ENCODE results near the gene SAMD1.

Gene SAMD1

GRCh38 chr19:14090509-14091080, at the start of gene SAMD1:
Gene SAMD1 (minus strand): TSS chr19:14090751.
- TF ChIP-seq, protein P1, sequence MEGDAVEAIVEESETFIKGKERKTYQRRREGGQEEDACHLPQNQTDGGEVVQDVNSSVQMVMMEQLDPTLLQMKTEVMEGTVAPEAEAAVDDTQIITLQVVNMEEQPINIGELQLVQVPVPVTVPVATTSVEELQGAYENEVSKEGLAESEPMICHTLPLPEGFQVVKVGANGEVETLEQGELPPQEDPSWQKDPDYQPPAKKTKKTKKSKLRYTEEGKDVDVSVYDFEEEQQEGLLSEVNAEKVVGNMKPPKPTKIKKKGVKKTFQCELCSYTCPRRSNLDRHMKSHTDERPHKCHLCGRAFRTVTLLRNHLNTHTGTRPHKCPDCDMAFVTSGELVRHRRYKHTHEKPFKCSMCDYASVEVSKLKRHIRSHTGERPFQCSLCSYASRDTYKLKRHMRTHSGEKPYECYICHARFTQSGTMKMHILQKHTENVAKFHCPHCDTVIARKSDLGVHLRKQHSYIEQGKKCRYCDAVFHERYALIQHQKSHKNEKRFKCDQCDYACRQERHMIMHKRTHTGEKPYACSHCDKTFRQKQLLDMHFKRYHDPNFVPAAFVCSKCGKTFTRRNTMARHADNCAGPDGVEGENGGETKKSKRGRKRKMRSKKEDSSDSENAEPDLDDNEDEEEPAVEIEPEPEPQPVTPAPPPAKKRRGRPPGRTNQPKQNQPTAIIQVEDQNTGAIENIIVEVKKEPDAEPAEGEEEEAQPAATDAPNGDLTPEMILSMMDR (IDR thresholded peaks at IDR 0.05; ENCODE audit: extremely low read depth, missing control alignments), result no peak

DNA sequence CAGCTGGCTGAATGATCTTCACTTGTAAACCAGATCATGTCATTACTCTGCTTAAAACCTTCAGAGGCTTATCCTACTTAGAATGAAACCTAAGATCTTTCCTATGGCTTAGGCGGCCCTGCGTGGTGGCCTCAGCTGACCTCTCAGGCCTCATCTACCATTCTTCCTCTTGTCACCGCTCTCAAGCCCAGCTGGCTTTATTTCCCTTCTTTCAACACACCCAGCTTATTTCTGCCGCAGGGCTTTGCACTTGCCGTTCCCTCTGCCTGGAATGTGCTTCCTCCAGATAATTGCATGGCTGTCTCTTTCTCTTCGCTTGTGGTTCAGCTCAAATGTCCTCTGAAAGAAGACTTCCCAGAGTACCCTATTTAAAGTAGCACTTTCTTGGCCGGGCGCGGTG, 49.4 kb upstream of the SAMD1 start:
- no peak for DNase-seq (ENCODE audit: low spot score)
- TF ChIP-seq, protein P1 (IDR thresholded peaks at IDR 0.05; ENCODE audit: extremely low read depth, missing control alignments), result no peak

More at GRCh38 chr19:14090509-14091080, at the start of gene SAMD1:
- peak; percentile 96 for DNase-seq (ENCODE audit: low spot score)

DNA sequence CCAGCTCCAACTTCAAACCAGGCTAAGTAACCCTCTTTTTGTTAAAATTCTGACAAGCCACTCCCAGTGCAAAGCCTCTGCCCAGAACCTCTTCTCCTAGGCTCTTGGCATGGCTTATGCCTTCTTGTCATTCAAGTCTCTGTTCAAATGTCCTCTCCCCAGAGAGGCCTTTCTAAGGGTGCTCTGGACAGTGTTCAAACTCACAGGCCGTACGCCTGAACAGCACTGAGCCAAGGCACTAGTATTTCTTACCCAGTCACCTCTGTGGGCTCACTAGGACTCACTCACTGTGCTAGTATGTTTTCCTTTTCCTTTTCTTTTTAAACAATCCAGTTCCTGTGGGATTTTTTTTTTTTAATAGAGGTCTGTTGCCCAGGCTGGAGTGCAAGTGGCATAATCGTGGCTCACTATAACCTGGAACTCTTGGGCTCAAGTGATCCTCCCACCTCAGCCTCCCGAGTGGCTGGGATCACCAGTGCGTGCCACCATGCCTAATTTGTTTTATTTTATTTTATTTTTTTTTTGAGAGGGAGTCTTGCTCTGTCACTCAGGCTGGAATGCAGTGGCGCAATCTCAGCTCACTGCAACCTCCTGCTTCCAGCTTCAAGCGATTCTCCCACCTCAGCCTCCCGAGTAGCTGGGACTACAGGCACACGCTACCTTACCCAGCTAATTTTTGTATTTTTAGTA, 48.2 kb upstream of the SAMD1 start:
- DNase-seq (ENCODE audit: low spot score), result no peak
- TF ChIP-seq, protein P1 (IDR thresholded peaks at IDR 0.05; ENCODE audit: extremely low read depth, missing control alignments), result no peak

GRCh38 chr19:14136509-14137281, 46.1 kb upstream of the SAMD1 start, which contains the start of gene ASF1B:
Gene ASF1B (minus strand): TSS chr19:14136589. CDS start chr19:14136456, 133 bp downstream.
- TF ChIP-seq, protein P1 (IDR thresholded peaks at IDR 0.05; ENCODE audit: extremely low read depth, missing control alignments), result peak; percentile 80

DNA sequence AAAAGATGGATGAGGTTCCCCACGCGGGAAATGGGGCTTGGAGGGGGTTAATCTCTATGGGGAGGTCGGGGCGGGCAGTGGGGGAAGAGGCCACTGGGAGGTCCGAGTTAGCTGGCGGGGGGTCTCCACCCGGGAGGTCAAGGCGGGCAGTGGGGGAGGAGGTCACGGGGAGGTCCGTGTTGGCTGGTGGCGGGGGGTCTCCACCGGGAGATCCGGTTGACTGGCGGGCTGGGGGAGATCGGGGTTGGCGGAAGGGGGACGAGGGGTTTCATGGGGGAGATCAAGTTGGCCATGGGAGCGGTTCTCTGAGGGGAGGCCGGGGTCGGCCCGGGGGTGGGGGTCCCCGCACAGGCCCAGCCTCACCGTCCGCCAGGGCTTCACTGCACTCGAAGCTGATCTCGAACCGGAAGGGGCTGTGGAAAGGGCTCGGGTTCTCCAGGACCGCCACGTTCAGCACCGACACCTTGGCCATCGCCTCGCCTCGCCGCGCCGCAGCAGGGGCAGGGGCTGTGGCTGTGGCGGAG, 45.5 kb upstream of the SAMD1 start:
- DNase-seq (ENCODE audit: low spot score), result peak; percentile 38
- TF ChIP-seq, protein P1 (IDR thresholded peaks at IDR 0.05; ENCODE audit: extremely low read depth, missing control alignments), result no peak

More at GRCh38 chr19:14136509-14137281, 46.1 kb upstream of the SAMD1 start, which contains the start of gene ASF1B:
- peak; percentile 98 for DNase-seq (ENCODE audit: low spot score)

DNA sequence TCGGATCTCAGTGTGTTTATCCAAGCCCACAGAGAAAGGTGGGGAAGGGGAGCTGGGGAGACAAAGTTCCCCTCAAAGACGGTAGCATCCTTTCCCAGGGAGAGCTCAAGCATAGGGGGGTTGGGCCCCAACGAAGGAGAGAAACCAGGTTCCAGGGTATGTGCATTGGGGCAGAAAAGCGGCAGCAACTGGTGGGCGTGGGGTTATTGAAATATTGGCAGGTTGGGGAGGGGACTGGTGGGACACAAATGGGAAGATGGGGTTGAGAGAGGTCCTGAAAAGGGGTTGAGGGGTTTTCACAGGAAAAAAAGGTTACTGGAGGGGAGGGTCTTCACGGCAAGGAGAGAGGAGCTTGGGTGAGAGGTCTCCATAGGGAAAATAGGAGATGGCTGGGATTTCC, 44.8 kb upstream of the SAMD1 start:
- TF ChIP-seq, protein P1 (IDR thresholded peaks at IDR 0.05; ENCODE audit: extremely low read depth, missing control alignments), result no peak
- DNase-seq (ENCODE audit: low spot score), result no peak

All from GM20000 (cell line).